Neural cell (in vitro differentiated cells): ENCODE measurements around the gene TMCC1. TPM values are rescaled to one million over a fixed set of nuclear protein-coding genes. Genes with fewer than 3 reads are reported as not detected.
A peak's percentile ranks its signal among the peaks of the same experiment; 100 is the strongest.

Experiments
- H2AFZ ChIP-seq: fragments of 200-600, 300-800 bp; sonication (generic), shearing (Covaris generic); 2 replicates; pipeline ENCODE4 v1.6.0; 2014; ENCODE audit warnings: low read depth, mild to moderate bottlenecking, antibody characterized with exemption, low read length, moderate library complexity
- H3F3A ChIP-seq: fragments of 200-600 bp; shearing (Covaris generic); 2 replicates; pipeline ENCODE4 v1.6.1; 2016; ENCODE audit warnings: mild to moderate bottlenecking, moderate library complexity, mixed read lengths, antibody characterized with exemption, low read length; ENCODE audit not compliant: insufficient read depth, poor library complexity, severe bottlenecking
- H3K27ac ChIP-seq: fragments of 200-600, 300-800 bp; sonication (generic), shearing (Covaris generic); 2 replicates; pipeline ENCODE4 v1.5.1; 2014; ENCODE audit warnings: mild to moderate bottlenecking, low read length, moderate library complexity
- H3K27me3 ChIP-seq: fragments of 300-800, 200-600 bp; sonication (generic), shearing (Covaris generic); 2 replicates; pipeline ENCODE4 v1.6.0; 2014; ENCODE audit warnings: mild to moderate bottlenecking, low read depth, low read length, moderate library complexity; ENCODE audit not compliant: insufficient read depth
- H3K36me3 ChIP-seq: fragments of 300-800, 200-600 bp; sonication (generic), shearing (Covaris generic); 2 replicates; pipeline ENCODE4 v1.5.1; 2014; ENCODE audit warnings: mild to moderate bottlenecking, antibody characterized with exemption, low read length, moderate library complexity; ENCODE audit not compliant: insufficient read depth
- H3K4me2 ChIP-seq: fragments of 300-800, 200-600 bp; sonication (generic), shearing (Covaris generic); 2 replicates; pipeline ENCODE4 v1.6.0; 2014; ENCODE audit warnings: mild to moderate bottlenecking, low read length
- H3K4me3 ChIP-seq: fragments of 300-800, 200-600 bp; sonication (generic), shearing (Covaris generic); 2 replicates; pipeline ENCODE4 v1.5.1; 2014; ENCODE audit warnings: mild to moderate bottlenecking, low read length, moderate library complexity
- H3K79me2 ChIP-seq: fragments of 200-600 bp; shearing (Covaris generic); replicated peaks from 2 replicates; pipeline ENCODE4 v1.6.0; 2014; ENCODE audit warnings: mild to moderate bottlenecking, low read length, moderate library complexity; ENCODE audit not compliant: insufficient read depth
- H3K9ac ChIP-seq: fragments of 300-800, 200-600 bp; sonication (generic), shearing (Covaris generic); 2 replicates; pipeline ENCODE4 v1.6.1; 2016; ENCODE audit warnings: mild to moderate bottlenecking, low read length, mixed read lengths
- H3K9me2 ChIP-seq: fragments of 200-600 bp; shearing (Covaris generic); 2 replicates; pipeline ENCODE4 v1.6.1; 2016; ENCODE audit warnings: mild to moderate bottlenecking, low read length, mixed read lengths; ENCODE audit not compliant: insufficient read depth
- H3K9me3 ChIP-seq: fragments of 200-600, 300-800 bp; sonication (generic), shearing (Covaris generic); 2 replicates; pipeline ENCODE4 v1.6.1; 2016; ENCODE audit warnings: mild to moderate bottlenecking, mixed run types, low read length, moderate library complexity, mixed read lengths
- H4K20me1 ChIP-seq: fragments of 200-600 bp; shearing (Covaris generic); 2 replicates; pipeline ENCODE4 v1.6.1; 2016; ENCODE audit warnings: mild to moderate bottlenecking, mixed run types; ENCODE audit not compliant: insufficient read depth
- EP300 ChIP-seq: fragments of 450-650 bp; conservative IDR thresholded peaks from 2 replicates; pipeline ENCODE4 v1.6.1; 2014; ENCODE audit warnings: antibody characterized with exemption, mild to moderate bottlenecking, moderate library complexity; ENCODE audit not compliant: poor library complexity, severe bottlenecking
- EZH2 ChIP-seq: fragments of 200-600, 300-800 bp; shearing (Covaris generic), sonication (generic); IDR thresholded peaks from 2 replicates; pipeline ENCODE4 v1.6.1; 2014; ENCODE audit warnings: antibody characterized with exemption, low read length, borderline replicate concordance, mild to moderate bottlenecking; ENCODE audit not compliant: insufficient read depth, poor library complexity, severe bottlenecking
- MXI1 ChIP-seq: fragments of 450-650 bp; conservative IDR thresholded peaks from 2 replicates; pipeline ENCODE4 v1.6.1; 2014; ENCODE audit warnings: antibody characterized with exemption, mild to moderate bottlenecking; ENCODE audit not compliant: poor library complexity, severe bottlenecking
- POLR2AphosphoS5 ChIP-seq: IDR thresholded peaks from 2 replicates; pipeline ENCODE4 v1.6.1; 2012
- RAD21 ChIP-seq: fragments of 450-650 bp; conservative IDR thresholded peaks from 2 replicates; pipeline ENCODE4 v1.6.1; 2014; ENCODE audit warnings: antibody characterized with exemption, mild to moderate bottlenecking, moderate library complexity
- SMC3 ChIP-seq: fragments of 450-650 bp; conservative IDR thresholded peaks from 2 replicates; pipeline ENCODE4 v1.6.1; 2014; ENCODE audit warnings: antibody characterized with exemption, mild to moderate bottlenecking, moderate library complexity; ENCODE audit not compliant: poor library complexity
- TAF1 ChIP-seq: IDR thresholded peaks from 2 replicates; pipeline ENCODE4 v1.6.1; 2012; ENCODE audit warnings: low read depth
- polyA plus RNA-seq: library from polyadenylated mRNA; depleted of rRNA; stranded (reverse); fragments of >200 nt; gene quantifications from 2 replicates; pipeline ENCODE4 v1.2.3, GENCODE V29; 2014
- TF ChIP-seq, protein P1 (sequence below): IDR thresholded peaks from 2 replicates; pipeline ENCODE4 v1.6.1; 2012; ENCODE audit warnings: borderline replicate concordance
- TF ChIP-seq, protein P2 (sequence below): fragments of 450-650 bp; IDR thresholded peaks from 2 replicates; pipeline ENCODE4 v1.5.1; 2014; ENCODE audit warnings: antibody characterized with exemption, mild to moderate bottlenecking, moderate library complexity; ENCODE audit not compliant: poor library complexity, severe bottlenecking

The TMCC1 gene
- polyA plus RNA-seq, 1 donor from 2014 or later = 25.0 TPM

DNA sequence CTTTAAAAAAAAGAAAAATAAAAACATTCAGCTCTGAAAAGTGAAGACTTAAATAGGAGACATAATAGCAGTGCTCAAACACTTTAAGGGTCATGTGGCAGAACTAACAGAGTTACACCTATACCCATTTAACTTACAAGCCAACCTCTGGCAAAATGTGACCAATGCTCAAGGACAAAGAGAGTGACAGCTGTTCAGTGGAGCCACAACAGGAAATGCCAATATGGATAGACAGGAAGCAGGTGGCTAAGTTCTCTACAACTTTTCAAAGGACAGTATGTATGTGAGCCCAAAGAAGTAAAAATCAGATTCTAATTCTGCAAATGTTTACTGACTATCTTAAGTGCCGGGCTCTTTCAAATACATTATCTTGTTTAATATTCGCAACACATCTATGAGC lies 3.4 kb downstream of the TMCC1 start (continued):
- TF ChIP-seq SMC3 = no peak
- no peak for TF ChIP-seq EZH2

DNA sequence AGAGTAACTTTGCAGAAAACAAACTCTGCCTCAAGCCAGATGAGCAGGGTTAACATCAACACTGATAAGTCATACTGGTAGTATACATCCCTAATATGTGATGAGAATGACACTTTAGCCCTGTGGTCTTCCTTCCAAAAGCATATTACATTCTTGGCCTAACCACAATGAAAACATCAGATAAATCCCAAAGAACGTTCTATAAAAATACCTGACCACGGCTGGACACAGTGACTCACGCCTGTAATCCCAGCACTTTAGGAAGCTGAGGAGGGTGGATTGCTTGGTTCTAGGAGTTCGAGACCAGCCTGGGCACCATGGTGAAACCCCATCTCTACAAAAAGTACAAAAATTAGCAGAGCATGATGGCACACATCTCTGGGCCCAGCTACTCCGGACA lies 4.7 kb downstream of the TMCC1 start:
- Histone ChIP-seq H3F3A (no peaks in the 10 kb centered on the region), H3K4me3 (peak overlapping the region; percentile 21), H3K27me3 (no peaks in the 10 kb centered on the region), H4K20me1 (peaks cover 8% of the 10 kb centered on the region), H3K79me2 (peaks cover 70% of the 10 kb centered on the region), H3K4me2 (no peak overlapping the region), H2AFZ (no peak overlapping the region), H3K9me2 (no peaks in the 10 kb centered on the region), H3K36me3 (no peaks in the 10 kb centered on the region), H3K9ac (no peak overlapping the region), H3K9me3 (no peaks in the 10 kb centered on the region), H3K27ac (no peak overlapping the region)
- TF ChIP-seq, protein P1, sequence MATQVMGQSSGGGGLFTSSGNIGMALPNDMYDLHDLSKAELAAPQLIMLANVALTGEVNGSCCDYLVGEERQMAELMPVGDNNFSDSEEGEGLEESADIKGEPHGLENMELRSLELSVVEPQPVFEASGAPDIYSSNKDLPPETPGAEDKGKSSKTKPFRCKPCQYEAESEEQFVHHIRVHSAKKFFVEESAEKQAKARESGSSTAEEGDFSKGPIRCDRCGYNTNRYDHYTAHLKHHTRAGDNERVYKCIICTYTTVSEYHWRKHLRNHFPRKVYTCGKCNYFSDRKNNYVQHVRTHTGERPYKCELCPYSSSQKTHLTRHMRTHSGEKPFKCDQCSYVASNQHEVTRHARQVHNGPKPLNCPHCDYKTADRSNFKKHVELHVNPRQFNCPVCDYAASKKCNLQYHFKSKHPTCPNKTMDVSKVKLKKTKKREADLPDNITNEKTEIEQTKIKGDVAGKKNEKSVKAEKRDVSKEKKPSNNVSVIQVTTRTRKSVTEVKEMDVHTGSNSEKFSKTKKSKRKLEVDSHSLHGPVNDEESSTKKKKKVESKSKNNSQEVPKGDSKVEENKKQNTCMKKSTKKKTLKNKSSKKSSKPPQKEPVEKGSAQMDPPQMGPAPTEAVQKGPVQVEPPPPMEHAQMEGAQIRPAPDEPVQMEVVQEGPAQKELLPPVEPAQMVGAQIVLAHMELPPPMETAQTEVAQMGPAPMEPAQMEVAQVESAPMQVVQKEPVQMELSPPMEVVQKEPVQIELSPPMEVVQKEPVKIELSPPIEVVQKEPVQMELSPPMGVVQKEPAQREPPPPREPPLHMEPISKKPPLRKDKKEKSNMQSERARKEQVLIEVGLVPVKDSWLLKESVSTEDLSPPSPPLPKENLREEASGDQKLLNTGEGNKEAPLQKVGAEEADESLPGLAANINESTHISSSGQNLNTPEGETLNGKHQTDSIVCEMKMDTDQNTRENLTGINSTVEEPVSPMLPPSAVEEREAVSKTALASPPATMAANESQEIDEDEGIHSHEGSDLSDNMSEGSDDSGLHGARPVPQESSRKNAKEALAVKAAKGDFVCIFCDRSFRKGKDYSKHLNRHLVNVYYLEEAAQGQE = no peak
- no peak for TF ChIP-seq TAF1
- no peak for TF ChIP-seq MXI1
- TF ChIP-seq EP300 = no peak
- TF ChIP-seq SMC3 = no peak
- TF ChIP-seq RAD21 = no peak
- no peak for TF ChIP-seq EZH2
- no peak for TF ChIP-seq POLR2AphosphoS5
- TF ChIP-seq, protein P2, sequence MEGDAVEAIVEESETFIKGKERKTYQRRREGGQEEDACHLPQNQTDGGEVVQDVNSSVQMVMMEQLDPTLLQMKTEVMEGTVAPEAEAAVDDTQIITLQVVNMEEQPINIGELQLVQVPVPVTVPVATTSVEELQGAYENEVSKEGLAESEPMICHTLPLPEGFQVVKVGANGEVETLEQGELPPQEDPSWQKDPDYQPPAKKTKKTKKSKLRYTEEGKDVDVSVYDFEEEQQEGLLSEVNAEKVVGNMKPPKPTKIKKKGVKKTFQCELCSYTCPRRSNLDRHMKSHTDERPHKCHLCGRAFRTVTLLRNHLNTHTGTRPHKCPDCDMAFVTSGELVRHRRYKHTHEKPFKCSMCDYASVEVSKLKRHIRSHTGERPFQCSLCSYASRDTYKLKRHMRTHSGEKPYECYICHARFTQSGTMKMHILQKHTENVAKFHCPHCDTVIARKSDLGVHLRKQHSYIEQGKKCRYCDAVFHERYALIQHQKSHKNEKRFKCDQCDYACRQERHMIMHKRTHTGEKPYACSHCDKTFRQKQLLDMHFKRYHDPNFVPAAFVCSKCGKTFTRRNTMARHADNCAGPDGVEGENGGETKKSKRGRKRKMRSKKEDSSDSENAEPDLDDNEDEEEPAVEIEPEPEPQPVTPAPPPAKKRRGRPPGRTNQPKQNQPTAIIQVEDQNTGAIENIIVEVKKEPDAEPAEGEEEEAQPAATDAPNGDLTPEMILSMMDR = no peak

DNA sequence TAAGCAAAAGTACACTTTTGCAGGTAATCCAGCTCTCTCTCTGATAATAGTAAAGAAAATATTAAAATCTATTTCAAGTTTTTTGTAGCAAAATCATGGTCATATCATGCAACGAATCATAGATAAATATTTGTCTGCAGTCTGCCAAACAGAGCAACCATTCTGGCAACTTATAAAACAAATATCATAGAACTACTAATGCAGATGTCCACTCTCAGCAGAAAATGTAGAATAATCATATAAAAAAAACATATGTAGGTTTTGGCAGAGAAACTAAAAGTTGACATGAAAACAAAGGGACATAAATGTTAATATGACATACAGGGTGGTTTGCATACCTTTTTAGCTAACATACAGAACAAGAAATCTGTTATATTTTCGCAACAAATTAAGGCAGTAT lies 12.2 kb downstream of the TMCC1 start:
- Histone ChIP-seq H4K20me1 (no peaks in the 10 kb centered on the region), H3K9me2 (no peaks in the 10 kb centered on the region), H3K79me2 (peaks cover 68% of the 10 kb centered on the region), H3K36me3 (no peaks in the 10 kb centered on the region), H3K27me3 (no peaks in the 10 kb centered on the region), H3F3A (no peaks in the 10 kb centered on the region), H3K4me2 (no peak overlapping the region), H3K4me3 (no peak overlapping the region), H3K9me3 (no peaks in the 10 kb centered on the region), H3K27ac (no peak overlapping the region), H3K9ac (no peak overlapping the region), H2AFZ (no peak overlapping the region)
- TF ChIP-seq, protein P2 = no peak
- TF ChIP-seq, protein P1 = no peak
- TF ChIP-seq POLR2AphosphoS5 (no peak), RAD21 (no peak), SMC3 (no peak), MXI1 (no peak), TAF1 (no peak), EP300 (no peak), EZH2 (no peak)
